Esophagus muscularis mucosa (tissue), 4 donors: ENCODE measurements around the gene UNC5B. TPM values are rescaled to one million over a fixed set of nuclear protein-coding genes. Genes with fewer than 3 reads are reported as not detected.

ENCODE experiments used
- DNase-seq: peaks from one replicate; pipeline ENCODE4 v3.0.0-alpha.2; 2017; ENCODE audit errors: extremely low spot score
- H3K27ac ChIP-seq, 4 donors: fragments of 200-600 bp; sonication (generic); replicated peaks in 1 of 4; 1 replicate in 3 of 4; 2 replicates in 1 of 4; pipeline ENCODE4 v1.5.1; 2016 to 2019; ENCODE audit warnings: mild to moderate bottlenecking in 1 of 4
- H3K27me3 ChIP-seq, 4 donors: fragments of 200-600 bp; sonication (generic); one replicate each; pipeline versions ENCODE4 v1.5.1 to v1.6.0; 2016 to 2019
- H3K36me3 ChIP-seq, 4 donors: fragments of 200-600 bp; sonication (generic); one replicate each; pipeline ENCODE4 v1.5.1; 2016 to 2019
- H3K4me1 ChIP-seq, 4 donors: fragments of 200-600 bp; sonication (generic); one replicate each; pipeline ENCODE4 v1.5.1; 2016 to 2019
- H3K4me3 ChIP-seq, 4 donors: fragments of 200-600 bp; sonication (generic); 1 replicate in 2 of 4; 2 replicates in 2 of 4; pipeline ENCODE4 v1.5.1; 2016 to 2019; ENCODE audit warnings: mild to moderate bottlenecking in 4 of 4, moderate library complexity in 1 of 4
- H3K9me3 ChIP-seq, 4 donors: fragments of 200-600 bp; sonication (generic); 1 replicate in 3 of 4; 2 replicates in 1 of 4; pipeline ENCODE4 v1.5.1; 2016 to 2019
- EP300 ChIP-seq: sonication (generic); formaldehyde crosslinking; IDR thresholded peaks from one replicate; pipeline ENCODE4 v1.6.1; 2017; ENCODE audit warnings: antibody characterized with exemption
- POLR2A ChIP-seq: fragments of 450-650 bp; IDR thresholded peaks from one replicate; pipeline ENCODE4 v1.6.1; 2017; ENCODE audit warnings: antibody characterized with exemption, moderate library complexity, mild to moderate bottlenecking, low read depth
- POLR2AphosphoS5 ChIP-seq, 2 donors: sonication (generic); formaldehyde crosslinking; IDR thresholded peaks; one replicate each; pipeline ENCODE4 v1.6.1; 2017; ENCODE audit warnings: antibody characterized with exemption in 2 of 2
- WGBS: methylation state at CpG from one replicate; pipeline ENCODE4 v1.1.5; 2018; 5-methylcytosine and 5-hydroxymethylcytosine counted together
- intact Hi-C: fragments of 100-400 bp; cut with DNase I; formaldehyde crosslinking; loops from one replicate; pipeline ENCODE4 v1.15.1; 2023
- total RNA-seq, 4 donors: library from RNA; depleted of rRNA; stranded (reverse); fragments of >200 nt; gene quantifications; one replicate each; pipeline versions ENCODE4 v1.1.0 to v1.2.1, GENCODE V29; 2016
- TF ChIP-seq, protein P1 (sequence below), 3 experiments: fragments of 200-600 bp in 2 of 3; fragments of 450-650 bp in 1 of 3; sonication (generic) in 2 of 3; IDR thresholded peaks; one replicate each; pipeline ENCODE4 v1.5.1; 2017 to 2019; ENCODE audit warnings: antibody characterized with exemption in 3 of 3, mild to moderate bottlenecking in 2 of 3, moderate library complexity in 1 of 3

Gene UNC5B
- total RNA-seq, 4 donors from 2014 or later: 2.1 to 3.7 (median 2.8) TPM

DNA sequence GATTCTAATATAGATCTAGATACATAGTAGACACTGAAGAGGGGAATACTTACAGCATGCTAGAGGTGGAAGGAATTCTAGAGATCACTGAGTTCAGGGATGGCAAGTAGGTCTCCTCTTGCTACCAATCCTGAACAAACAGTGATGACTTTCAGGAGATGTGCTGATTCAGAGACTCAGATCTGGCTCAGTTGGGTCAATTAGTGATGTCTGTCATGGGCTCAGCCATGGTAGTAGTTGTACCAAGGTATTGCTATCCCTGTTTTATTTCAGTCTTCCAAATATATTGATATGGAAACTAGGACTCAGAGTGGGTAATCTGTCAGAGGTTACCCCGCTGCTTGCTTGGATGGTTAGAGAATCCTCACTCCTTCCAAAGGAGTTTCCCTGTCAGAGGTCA, 38.5 kb downstream of the UNC5B start:
- H3K27ac ChIP-seq: no peak overlapping the region
- H3K27me3 ChIP-seq: no peaks in the 10 kb centered on the region
- H3K9me3 ChIP-seq: no peaks in the 10 kb centered on the region
- H3K4me1 ChIP-seq: peaks cover 18 to 52% (median 28%) of the 10 kb centered on the region in 4 donors
- H3K4me3 ChIP-seq: no peak overlapping the region
- TF ChIP-seq, protein P1, sequence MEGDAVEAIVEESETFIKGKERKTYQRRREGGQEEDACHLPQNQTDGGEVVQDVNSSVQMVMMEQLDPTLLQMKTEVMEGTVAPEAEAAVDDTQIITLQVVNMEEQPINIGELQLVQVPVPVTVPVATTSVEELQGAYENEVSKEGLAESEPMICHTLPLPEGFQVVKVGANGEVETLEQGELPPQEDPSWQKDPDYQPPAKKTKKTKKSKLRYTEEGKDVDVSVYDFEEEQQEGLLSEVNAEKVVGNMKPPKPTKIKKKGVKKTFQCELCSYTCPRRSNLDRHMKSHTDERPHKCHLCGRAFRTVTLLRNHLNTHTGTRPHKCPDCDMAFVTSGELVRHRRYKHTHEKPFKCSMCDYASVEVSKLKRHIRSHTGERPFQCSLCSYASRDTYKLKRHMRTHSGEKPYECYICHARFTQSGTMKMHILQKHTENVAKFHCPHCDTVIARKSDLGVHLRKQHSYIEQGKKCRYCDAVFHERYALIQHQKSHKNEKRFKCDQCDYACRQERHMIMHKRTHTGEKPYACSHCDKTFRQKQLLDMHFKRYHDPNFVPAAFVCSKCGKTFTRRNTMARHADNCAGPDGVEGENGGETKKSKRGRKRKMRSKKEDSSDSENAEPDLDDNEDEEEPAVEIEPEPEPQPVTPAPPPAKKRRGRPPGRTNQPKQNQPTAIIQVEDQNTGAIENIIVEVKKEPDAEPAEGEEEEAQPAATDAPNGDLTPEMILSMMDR (IDR thresholded peaks at IDR 0.05): no peak
- intact Hi-C loops: no loop called here
- WGBS: 90% methylated on average over 1 of the region's 1 CpG
- no peak for DNase-seq
- no peaks in the 10 kb centered on the region for H3K36me3 ChIP-seq

DNA sequence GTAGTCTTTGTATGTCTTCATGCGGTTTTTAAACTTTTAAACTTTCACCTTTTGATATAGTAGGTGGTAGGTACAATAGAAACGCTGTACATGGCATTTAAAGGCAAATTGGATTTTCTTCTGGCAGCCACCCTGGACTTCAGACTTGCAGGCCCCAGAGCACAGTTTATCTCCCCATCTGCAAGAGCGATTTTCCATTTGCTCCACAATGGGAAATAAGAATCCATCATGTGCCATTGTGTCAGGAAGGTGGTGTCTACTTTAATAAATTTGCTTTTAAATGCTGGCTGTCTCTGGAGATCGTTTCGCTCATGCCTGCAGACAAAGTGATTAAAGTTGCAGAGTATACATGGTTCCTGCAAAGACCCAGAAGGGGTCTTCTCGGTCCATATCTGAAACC, 38.9 kb downstream of the UNC5B start:
- no peaks in the 10 kb centered on the region for H3K27me3 ChIP-seq
- DNase-seq: no peak
- H3K9me3 ChIP-seq: no peaks in the 10 kb centered on the region
- intact Hi-C loops: no loop called here
- TF ChIP-seq, protein P1 (IDR thresholded peaks at IDR 0.05): no peak
- TF ChIP-seq POLR2A (no peak), EP300 (no peak), POLR2AphosphoS5 (IDR thresholded peaks at IDR 0.05) (no peak)
- H3K4me1 ChIP-seq: peaks cover 19 to 52% (median 30%) of the 10 kb centered on the region in 4 donors
- no peaks in the 10 kb centered on the region for H3K36me3 ChIP-seq
- no peak overlapping the region for H3K4me3 ChIP-seq
- no peak overlapping the region for H3K27ac ChIP-seq
- 72% methylated on average over 6 of the region's 6 CpGs for WGBS

DNA sequence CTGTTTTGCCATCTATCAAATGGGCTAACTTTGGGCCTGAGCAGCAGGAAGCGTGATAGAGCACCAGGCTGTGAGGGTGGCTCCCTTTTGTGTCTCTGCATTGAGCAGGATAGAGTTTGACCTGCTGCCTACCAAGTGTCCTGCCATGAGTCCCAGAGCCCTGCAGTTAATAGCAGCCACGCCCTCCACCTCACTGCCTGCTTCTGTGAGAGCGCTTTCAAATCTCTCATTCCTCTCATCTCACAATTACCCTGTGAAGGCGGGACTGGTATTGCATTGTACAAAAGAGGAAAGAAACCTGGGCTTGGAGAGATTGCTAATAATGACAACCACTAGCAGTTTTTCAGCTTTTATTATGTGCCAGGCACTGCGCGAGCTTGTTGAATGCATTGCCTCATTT, 39.9 kb downstream of the UNC5B start:
- Histone ChIP-seq H3K9me3 (no peaks in the 10 kb centered on the region), H3K27me3 (no peaks in the 10 kb centered on the region), H3K27ac (no peak overlapping the region), H3K4me3 (no peak overlapping the region), H3K4me1 (peaks cover 19 to 45% (median 28%) of the 10 kb centered on the region in 4 donors), H3K36me3 (no peaks in the 10 kb centered on the region)
- intact Hi-C loops: no loop called here
- TF ChIP-seq POLR2A: no peak
- TF ChIP-seq EP300: no peak
- TF ChIP-seq, protein P1 (IDR thresholded peaks at IDR 0.05): no peak
- TF ChIP-seq POLR2AphosphoS5 (IDR thresholded peaks at IDR 0.05): no peak
- DNase-seq: no peak
- 90% methylated on average over 6 of the region's 6 CpGs for WGBS

DNA sequence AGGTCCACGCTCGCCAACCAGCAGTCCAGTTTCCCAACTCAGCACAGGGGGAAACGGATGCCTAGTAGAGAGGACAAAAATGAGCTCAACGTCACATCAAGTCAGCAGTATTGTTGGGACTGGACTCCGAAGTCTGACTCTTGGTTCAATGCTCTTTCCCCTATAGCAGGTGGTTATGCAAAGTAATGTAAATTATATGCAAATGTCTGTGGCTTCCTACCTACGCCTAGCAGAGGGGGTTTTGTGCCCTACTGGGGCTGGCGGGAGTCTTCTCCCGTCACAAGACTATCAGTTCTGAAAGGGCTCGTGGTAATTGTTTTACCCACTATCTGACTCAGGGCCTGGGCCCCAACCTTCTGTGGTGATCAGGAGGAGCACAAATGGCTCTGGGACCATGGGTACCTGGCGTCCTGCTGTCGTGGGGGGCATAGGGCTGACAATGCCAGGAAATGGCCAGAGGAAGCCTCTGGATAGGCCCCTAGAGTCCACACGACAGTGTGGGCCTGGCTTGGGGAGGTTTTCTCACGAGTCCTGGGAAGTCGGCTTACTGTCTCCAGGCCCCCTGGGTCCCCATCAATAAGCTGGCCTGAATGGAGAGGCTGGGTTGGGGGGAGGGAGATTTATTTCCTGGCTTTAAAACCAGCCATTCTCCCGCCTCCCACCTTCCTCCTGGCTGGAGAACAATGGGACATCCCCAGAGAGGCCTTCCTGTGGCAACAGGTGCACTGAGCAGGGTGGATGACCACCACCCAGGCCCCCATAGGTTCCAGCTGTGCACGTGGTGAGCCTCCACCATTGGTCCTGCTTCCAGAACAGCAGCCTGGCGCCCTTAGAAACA, 41.8 kb downstream of the UNC5B start:
- Histone ChIP-seq H3K27me3 (no peaks in the 10 kb centered on the region), H3K9me3 (no peaks in the 10 kb centered on the region), H3K4me3 (no peak overlapping the region), H3K36me3 (no peaks in the 10 kb centered on the region), H3K27ac (no peak overlapping the region), H3K4me1 (peaks cover 19 to 36% (median 28%) of the 10 kb centered on the region in 4 donors)
- intact Hi-C loops: no loop called here
- TF ChIP-seq, protein P1 (IDR thresholded peaks at IDR 0.05): no peak
- 92% methylated on average over 10 of the region's 17 CpGs for WGBS
- DNase-seq: no peak
